Activated B cell treated with CpG ODN at 0.5 μM for 24 hours (primary cell): ENCODE measurements around the gene CHD2. TPM values are rescaled to one million over a fixed set of nuclear protein-coding genes. Genes with fewer than 3 reads are reported as not detected.
"Not testable (repeated sequence)": the region's sequence is repeated elsewhere in the genome, so short reads cannot be mapped to it uniquely, and the experiment has no call there.

Experiments
- ATAC-seq: fragments of 200-7000 bp; cut with Tn5 transposase; one replicate; pipeline ENCODE4 v1.10.0; 2021; ENCODE audit warnings: low read depth, mild to moderate bottlenecking, moderate library complexity
- CTCF ChIA-PET: fragments of 350-600 bp; sonication (Branson Sonifier 250); formaldehyde crosslinking; loops from one replicate; lab custom pipeline; 2021; ENCODE audit warnings: antibody characterized with exemption; lab: Charles Lee
- POLR2A ChIA-PET: fragments of 350-600 bp; sonication (Branson Sonifier 250); formaldehyde crosslinking; loops from one replicate; lab custom pipeline; 2021; ENCODE audit warnings: antibody characterized with exemption; lab: Charles Lee
- DNase-seq: peaks from one replicate; pipeline ENCODE4 v3.0.0; 2022
- H3K27ac Mint-ChIP-seq: one replicate; pipeline ENCODE4 v1.8.0; 2020; ENCODE audit warnings: mixed read lengths
- H3K27me3 Mint-ChIP-seq: one replicate; pipeline ENCODE4 v1.8.0; 2021; ENCODE audit warnings: mixed read lengths
- H3K36me3 Mint-ChIP-seq: one replicate; pipeline ENCODE4 v1.8.0; 2021; ENCODE audit warnings: low read depth, mixed read lengths
- H3K4me1 Mint-ChIP-seq: one replicate; pipeline ENCODE4 v1.8.0; 2021; ENCODE audit warnings: mixed read lengths
- H3K4me3 Mint-ChIP-seq: one replicate; pipeline ENCODE4 v1.8.0; 2020; ENCODE audit warnings: mild to moderate bottlenecking, mixed read lengths
- H3K9me3 Mint-ChIP-seq: one replicate; pipeline ENCODE4 v1.8.0; 2020; ENCODE audit warnings: mixed read lengths
- CTCF ChIP-seq: fragments of 200-600 bp; IDR thresholded peaks from one replicate; pipeline ENCODE4 v1.8.0; 2022; ENCODE audit warnings: antibody characterized with exemption, mild to moderate bottlenecking
- intact Hi-C: fragments of 100-400 bp; cut with micrococcal nuclease; formaldehyde crosslinking; loops from one replicate; pipeline ENCODE4 v1.15.1; 2024
- total RNA-seq: library from RNA; stranded (reverse); gene quantifications from 2 replicates; pipeline ENCODE4 v1.2.3, GENCODE V29; 2022

The CHD2 gene
- total RNA-seq, 1 donor from 2014 or later = 298 TPM

GRCh38 chr15:92869263-92869940 is 30.7 kb upstream of the CHD2 start:
- TF ChIP-seq CTCF = no peak
- Mint-ChIP-seq H3K36me3 (no peaks in the 10 kb centered on the region), H3K9me3 (peaks cover 3% of the 10 kb centered on the region), H3K4me1 (no peaks in the 10 kb centered on the region), H3K27ac (no peak overlapping the region), H3K4me3 (no peak overlapping the region), H3K27me3 (no peaks in the 10 kb centered on the region)
- no peak for DNase-seq
- CTCF ChIA-PET = no interaction called here
- intact Hi-C loops = no loop called here
- no peak for ATAC-seq
- POLR2A ChIA-PET = interaction anchor here (0.7 to 2.1 kb wide), 4 partner anchors 13 to 61 kb away, joined by 4 to 9 read pairs (median 6); no protein-coding TSS in a partner anchor

GRCh38 chr15:92870010-92870591 is 30.0 kb upstream of the CHD2 start:
- TF ChIP-seq CTCF = no peak
- DNase-seq = no peak
- H3K4me3 Mint-ChIP-seq = no peak overlapping the region
- ChIA-PET POLR2A (interaction anchor here (0.6 to 2.1 kb wide), 4 partner anchors 12 to 62 kb away, joined by 3 to 9 read pairs (median 5); no protein-coding TSS in a partner anchor), CTCF (no interaction called here)
- ATAC-seq = no peak
- H3K9me3 Mint-ChIP-seq = no peaks in the 10 kb centered on the region
- no peaks in the 10 kb centered on the region for H3K27me3 Mint-ChIP-seq
- H3K27ac Mint-ChIP-seq = no peak overlapping the region
- H3K36me3 Mint-ChIP-seq = no peaks in the 10 kb centered on the region
- intact Hi-C loops = no loop called here
- H3K4me1 Mint-ChIP-seq = no peaks in the 10 kb centered on the region

GRCh38 chr15:92872967-92873366 is 27.2 kb upstream of the CHD2 start:
- H3K27ac Mint-ChIP-seq, CTCF ChIA-PET, H3K9me3 Mint-ChIP-seq, H3K27me3 Mint-ChIP-seq, H3K4me1 Mint-ChIP-seq, POLR2A ChIA-PET, intact Hi-C loops, ATAC-seq, H3K36me3 Mint-ChIP-seq, DNase-seq, H3K4me3 Mint-ChIP-seq: not testable (repeated sequence)

- peaks cover 17% of the 10 kb centered on the region for H3K4me1 Mint-ChIP-seq
- POLR2A ChIA-PET = interaction anchor here (2.1 kb wide), 1 partner anchor 45 kb away, joined by 7 read pairs; no protein-coding TSS in a partner anchor
Measured at GRCh38 chr15:92877000-92877399, 23.1 kb upstream of the CHD2 start.

GRCh38 chr15:92877416-92877815 is 22.7 kb upstream of the CHD2 start:
- Mint-ChIP-seq H3K4me1 (peaks cover 20% of the 10 kb centered on the region), H3K9me3 (no peaks in the 10 kb centered on the region), H3K4me3 (no peak overlapping the region), H3K27me3 (no peaks in the 10 kb centered on the region), H3K27ac (no peak overlapping the region), H3K36me3 (peaks cover 4% of the 10 kb centered on the region)
- no peak for TF ChIP-seq CTCF
- no peak for ATAC-seq
- no peak for DNase-seq
- intact Hi-C loops = no loop called here
- POLR2A ChIA-PET = interaction anchor here (1.6 to 2.1 kb wide), 2 partner anchors 10 to 45 kb away, joined by 5 to 7 read pairs; no protein-coding TSS in a partner anchor
- CTCF ChIA-PET = no interaction called here

More at GRCh38 chr15:92877000-92877399, 23.1 kb upstream of the CHD2 start:
- Mint-ChIP-seq H3K27me3 (no peaks in the 10 kb centered on the region), H3K4me3 (no peak overlapping the region), H3K27ac (no peak overlapping the region), H3K36me3 (peaks cover under 1% of the 10 kb centered on the region), H3K9me3 (no peaks in the 10 kb centered on the region)
- DNase-seq (no peak), ATAC-seq (no peak)
- intact Hi-C loops = no loop called here
- no peak for TF ChIP-seq CTCF
- CTCF ChIA-PET = no interaction called here
